ENCODE data around the gene GALNT18.

The GALNT18 gene

GRCh38 chr11:11243590-11244469, 378.0 kb downstream of the GALNT18 start:
- DNase-seq (ENCODE audit: low read depth in 3 of 3) = peak in 2 of 3 experiments; percentile 0 to 18

GRCh38 chr11:11243209-11243589, 378.6 kb downstream of the GALNT18 start:
- no peak for DNase-seq (ENCODE audit: low read depth in 3 of 3)

GRCh38 chr11:11241284-11241683, 380.5 kb downstream of the GALNT18 start:
- no peak for DNase-seq (ENCODE audit: low read depth in 3 of 3)

GRCh38 chr11:11239959-11240358, 381.8 kb downstream of the GALNT18 start:
- no peak for DNase-seq (ENCODE audit: low read depth in 3 of 3)

GRCh38 chr11:11237070-11237832, 384.6 kb downstream of the GALNT18 start:
- no peak for DNase-seq (ENCODE audit: low read depth in 3 of 3)

GRCh38 chr11:11236498-11237059, 385.2 kb downstream of the GALNT18 start:
- DNase-seq (ENCODE audit: low read depth in 3 of 3) = no peak

GRCh38 chr11:11231763-11232162, 390.0 kb downstream of the GALNT18 start:
- DNase-seq (ENCODE audit: low read depth in 3 of 3) = no peak

- DNase-seq (ENCODE audit: low read depth in 3 of 3) = peak in 1 of 3 experiments; percentile 14
Measured at GRCh38 chr11:11230802-11231562, 390.8 kb downstream of the GALNT18 start.

GRCh38 chr11:11230087-11230486, 391.7 kb downstream of the GALNT18 start:
- DNase-seq (ENCODE audit: low read depth in 3 of 3) = no peak

- no peak for DNase-seq (ENCODE audit: low read depth in 3 of 3)
Measured at GRCh38 chr11:11229647-11230046, 392.2 kb downstream of the GALNT18 start.

- DNase-seq (ENCODE audit: low read depth in 3 of 3) = no peak
Measured at GRCh38 chr11:11227296-11228085, 394.3 kb downstream of the GALNT18 start.

Data from stimulated activated CD4-positive, alpha-beta T cell treated with anti-CD3 and anti-CD28 coated beads, TNF-alpha, amount 100 ng/mL, for 24 hours (primary cell).